Measurements from ENCODE around the gene LBP.
"Not testable (repeated sequence)": the region's sequence is repeated elsewhere in the genome, so short reads cannot be mapped to it uniquely, and the experiment has no call there.

The LBP gene

GRCh38 chr20:38346247-38346651 is at the start of gene LBP:
Gene LBP (plus strand): TSS chr20:38346482. CDS start chr20:38346517, 35 bp downstream.
- no peak for DNase-seq
- in situ Hi-C loops (cut with HindIII; ENCODE audit: low pct_ligation_motif_present, low pct_unique_long_range_greater_than_20kb, low sequenced_read_pairs): no loop called here

GRCh38 chr20:38297916-38298674 is 48.2 kb upstream of the LBP start:
- in situ Hi-C loops (cut with HindIII; ENCODE audit: low pct_ligation_motif_present, low pct_unique_long_range_greater_than_20kb, low sequenced_read_pairs): no loop called here
- no peak for DNase-seq

GRCh38 chr20:38298768-38299288 is 47.5 kb upstream of the LBP start:
- DNase-seq: no peak

GRCh38 chr20:38299963-38300362 is 46.3 kb upstream of the LBP start:
- in situ Hi-C loops (cut with HindIII; ENCODE audit: low pct_ligation_motif_present, low pct_unique_long_range_greater_than_20kb, low sequenced_read_pairs): no loop called here
- DNase-seq: no peak

More at GRCh38 chr20:38298768-38299288, 47.5 kb upstream of the LBP start:
- in situ Hi-C loops (cut with HindIII; ENCODE audit: low pct_ligation_motif_present, low pct_unique_long_range_greater_than_20kb, low sequenced_read_pairs): no loop called here

GRCh38 chr20:38300438-38300837 is 45.8 kb upstream of the LBP start:
- DNase-seq: no peak
- in situ Hi-C loops (cut with HindIII; ENCODE audit: low pct_ligation_motif_present, low pct_unique_long_range_greater_than_20kb, low sequenced_read_pairs): no loop called here

GRCh38 chr20:38301309-38301708 is 45.0 kb upstream of the LBP start:
- DNase-seq: no peak
- in situ Hi-C loops (cut with HindIII; ENCODE audit: low pct_ligation_motif_present, low pct_unique_long_range_greater_than_20kb, low sequenced_read_pairs): no loop called here

GRCh38 chr20:38302786-38303185 is 43.5 kb upstream of the LBP start:
- no peak for DNase-seq
- in situ Hi-C loops (cut with HindIII; ENCODE audit: low pct_ligation_motif_present, low pct_unique_long_range_greater_than_20kb, low sequenced_read_pairs): no loop called here

GRCh38 chr20:38303908-38304379 is 42.3 kb upstream of the LBP start, which contains the start of gene BPI:
Gene BPI (plus strand): TSS chr20:38304156. CDS start chr20:38304224, 68 bp downstream.
- in situ Hi-C loops (cut with HindIII; ENCODE audit: low pct_ligation_motif_present, low pct_unique_long_range_greater_than_20kb, low sequenced_read_pairs): no loop called here
- DNase-seq: no peak

GRCh38 chr20:38304845-38305447 is 41.3 kb upstream of the LBP start:
- in situ Hi-C loops (cut with HindIII; ENCODE audit: low pct_ligation_motif_present, low pct_unique_long_range_greater_than_20kb, low sequenced_read_pairs): no loop called here
- peak; percentile 15 for DNase-seq

GRCh38 chr20:38305541-38305940 is 40.7 kb upstream of the LBP start:
- in situ Hi-C loops (cut with HindIII; ENCODE audit: low pct_ligation_motif_present, low pct_unique_long_range_greater_than_20kb, low sequenced_read_pairs): no loop called here
- DNase-seq: no peak

- DNase-seq: no peak
- in situ Hi-C loops (cut with HindIII; ENCODE audit: low pct_ligation_motif_present, low pct_unique_long_range_greater_than_20kb, low sequenced_read_pairs): no loop called here
These were observed 39.9 kb upstream of the LBP start for GRCh38 chr20:38306379-38306778.

GRCh38 chr20:38307371-38308046 is 38.8 kb upstream of the LBP start:
- no peak for DNase-seq
- in situ Hi-C loops (cut with HindIII; ENCODE audit: low pct_ligation_motif_present, low pct_unique_long_range_greater_than_20kb, low sequenced_read_pairs): no loop called here

GRCh38 chr20:38308047-38308438 is 38.2 kb upstream of the LBP start:
- in situ Hi-C loops (cut with HindIII; ENCODE audit: low pct_ligation_motif_present, low pct_unique_long_range_greater_than_20kb, low sequenced_read_pairs): no loop called here
- DNase-seq: no peak

GRCh38 chr20:38308447-38308846 is 37.8 kb upstream of the LBP start:
- in situ Hi-C loops (cut with HindIII; ENCODE audit: low pct_ligation_motif_present, low pct_unique_long_range_greater_than_20kb, low sequenced_read_pairs): no loop called here

GRCh38 chr20:38311091-38311490 is 35.2 kb upstream of the LBP start:
- DNase-seq: no peak

More at GRCh38 chr20:38308447-38308846, 37.8 kb upstream of the LBP start:
- no peak for DNase-seq

GRCh38 chr20:38311491-38311890 is 34.8 kb upstream of the LBP start:
- in situ Hi-C loops (cut with HindIII; ENCODE audit: low pct_ligation_motif_present, low pct_unique_long_range_greater_than_20kb, low sequenced_read_pairs): no loop called here
- DNase-seq: no peak

More at GRCh38 chr20:38311091-38311490, 35.2 kb upstream of the LBP start:
- in situ Hi-C loops (cut with HindIII; ENCODE audit: low pct_ligation_motif_present, low pct_unique_long_range_greater_than_20kb, low sequenced_read_pairs): no loop called here

- DNase-seq: no peak
- in situ Hi-C loops (cut with HindIII; ENCODE audit: low pct_ligation_motif_present, low pct_unique_long_range_greater_than_20kb, low sequenced_read_pairs): no loop called here
These were observed 32.6 kb upstream of the LBP start for GRCh38 chr20:38313676-38314075.

- DNase-seq: not testable (repeated sequence)
These were observed 31.9 kb upstream of the LBP start for GRCh38 chr20:38314350-38314749.

GRCh38 chr20:38315290-38315966 is 30.9 kb upstream of the LBP start:
- in situ Hi-C loops (cut with HindIII; ENCODE audit: low pct_ligation_motif_present, low pct_unique_long_range_greater_than_20kb, low sequenced_read_pairs): no loop called here
- DNase-seq: no peak

More at GRCh38 chr20:38314350-38314749, 31.9 kb upstream of the LBP start:
- in situ Hi-C loops (cut with HindIII; ENCODE audit: low pct_ligation_motif_present, low pct_unique_long_range_greater_than_20kb, low sequenced_read_pairs): not testable (repeated sequence)

All from ACHN (cell line).